ENCODE measurements around the gene AGAP1. TPM values are rescaled to one million over a fixed set of nuclear protein-coding genes. Genes with fewer than 3 reads are reported as not detected.

The AGAP1 gene
- total RNA-seq, 6 experiments from 2014 or later = 8.1 to 11.2 (median 9.8) TPM

- WGBS (ENCODE audit: insufficient coverage, low coverage, low lambda C conversion rate, missing lambda C conversion rate) = 88% methylated on average over 17 of the region's 17 CpGs
- DNase-seq = peak in 1 of 3 donors; percentile 3
Measured at GRCh38 chr2:235949567-235950472, 456.0 kb downstream of the AGAP1 start.

GRCh38 chr2:235950473-235950809 lies 456.6 kb downstream of the AGAP1 start:
- Histone ChIP-seq H3K27me3 (no peaks in the 10 kb centered on the region), H3K4me1 (no peaks in the 10 kb centered on the region), H3K9me3 (no peaks in the 10 kb centered on the region), H3K27ac (no peak overlapping the region), H3K36me3 (no peaks in the 10 kb centered on the region), H3K4me3 (no peak overlapping the region)
- TF ChIP-seq POLR2A (IDR thresholded peaks at IDR 0.05) (no peak), CTCF (IDR thresholded peaks at IDR 0.05) (no peak)
- intact Hi-C loops (cut with DNase I) = no loop called here
- DNase-seq = peak in 1 of 3 donors; percentile 7
- no peak for ATAC-seq
- WGBS (ENCODE audit: insufficient coverage, low coverage, low lambda C conversion rate, missing lambda C conversion rate) = 38% methylated on average over 2 of the region's 3 CpGs

More at GRCh38 chr2:235949567-235950472, 456.0 kb downstream of the AGAP1 start:
- H3K4me3 ChIP-seq = no peak overlapping the region
- no peaks in the 10 kb centered on the region for H3K27me3 ChIP-seq
- intact Hi-C loops (cut with DNase I) = no loop called here
- no peaks in the 10 kb centered on the region for H3K9me3 ChIP-seq
- no peaks in the 10 kb centered on the region for H3K36me3 ChIP-seq
- H3K27ac ChIP-seq = no peak overlapping the region
- H3K4me1 ChIP-seq = no peaks in the 10 kb centered on the region
- ATAC-seq = no peak
- no peak for TF ChIP-seq CTCF (IDR thresholded peaks at IDR 0.05)
- no peak for TF ChIP-seq POLR2A (IDR thresholded peaks at IDR 0.05)

- Histone ChIP-seq H3K36me3 (no peaks in the 10 kb centered on the region), H3K4me1 (no peaks in the 10 kb centered on the region), H3K27ac (no peak overlapping the region), H3K9me3 (no peaks in the 10 kb centered on the region), H3K27me3 (no peaks in the 10 kb centered on the region), H3K4me3 (no peak overlapping the region)
- intact Hi-C loops (cut with DNase I) = no loop called here
- TF ChIP-seq CTCF (IDR thresholded peaks at IDR 0.05) (no peak), POLR2A (IDR thresholded peaks at IDR 0.05) (no peak)
- DNase-seq (no peak), ATAC-seq (no peak)
- WGBS (ENCODE audit: insufficient coverage, low coverage, low lambda C conversion rate, missing lambda C conversion rate) = 78% methylated on average over 6 of the region's 6 CpGs
Measured at GRCh38 chr2:235951493-235951892, 457.6 kb downstream of the AGAP1 start.

DNA sequence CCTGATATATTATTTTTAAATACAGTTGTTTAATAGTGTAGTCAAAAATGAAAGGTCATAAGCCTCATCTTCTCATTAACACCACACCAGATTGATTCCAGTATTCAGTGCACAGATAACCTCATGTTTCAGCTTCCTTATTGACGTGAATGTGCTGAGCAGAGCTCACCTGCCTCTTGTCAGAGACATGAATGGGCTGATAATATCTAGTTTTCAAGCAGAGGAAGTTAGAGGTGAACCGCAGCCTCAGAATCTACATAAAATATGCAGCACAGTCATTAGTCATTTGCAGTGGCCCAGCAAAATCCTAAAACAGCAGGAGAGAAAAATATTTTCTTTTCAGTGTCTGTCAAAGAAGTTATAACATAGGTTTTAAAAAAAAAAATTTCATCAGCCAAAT lies 458.1 kb downstream of the AGAP1 start:
- Histone ChIP-seq H3K36me3 (no peaks in the 10 kb centered on the region), H3K9me3 (no peaks in the 10 kb centered on the region), H3K27me3 (no peaks in the 10 kb centered on the region), H3K4me1 (no peaks in the 10 kb centered on the region), H3K27ac (no peak overlapping the region), H3K4me3 (no peak overlapping the region)
- ATAC-seq (no peak), DNase-seq (no peak)
- 37% methylated on average over 2 of the region's 2 CpGs for WGBS (ENCODE audit: insufficient coverage, low coverage, low lambda C conversion rate, missing lambda C conversion rate)
- intact Hi-C loops (cut with DNase I) = no loop called here
- TF ChIP-seq POLR2A (IDR thresholded peaks at IDR 0.05) (no peak), CTCF (IDR thresholded peaks at IDR 0.05) (no peak)

Data from right lobe of liver (tissue), 6 donors.